ENCODE data around the gene PACS1.

PACS1 gene

DNA sequence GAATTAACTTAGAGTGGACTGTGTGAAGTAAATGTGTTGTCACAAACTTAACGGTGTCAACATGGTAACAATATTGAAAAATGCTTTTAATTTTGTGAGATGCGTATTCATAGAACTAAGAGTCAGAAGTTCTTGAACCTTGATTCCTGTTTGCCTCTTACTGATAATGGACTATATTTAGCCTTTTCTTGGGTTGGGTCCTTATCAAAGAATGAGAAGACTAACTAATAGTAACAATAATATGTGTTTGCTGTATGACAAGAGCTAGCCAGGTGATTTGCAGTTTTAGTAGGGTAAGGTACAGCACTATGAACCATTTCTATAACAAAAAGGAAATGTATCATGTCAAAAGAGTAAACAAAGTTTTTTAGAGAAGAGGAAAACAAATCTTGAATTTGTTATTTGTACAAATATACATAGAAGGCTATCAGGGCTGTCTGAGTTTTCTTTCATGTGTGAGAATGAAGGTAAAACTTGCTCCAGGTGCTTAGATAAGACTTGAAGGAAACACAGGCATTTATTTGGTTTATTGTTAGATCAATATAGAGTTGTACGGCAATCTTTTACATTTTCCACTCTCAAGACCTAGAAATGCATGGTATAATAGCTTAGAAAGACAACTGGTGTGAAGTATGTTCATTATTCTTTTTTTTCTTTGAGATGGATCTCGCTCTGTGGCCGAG, 74.1 kb downstream of the PACS1 start:
- DNase-seq: no peak

DNA sequence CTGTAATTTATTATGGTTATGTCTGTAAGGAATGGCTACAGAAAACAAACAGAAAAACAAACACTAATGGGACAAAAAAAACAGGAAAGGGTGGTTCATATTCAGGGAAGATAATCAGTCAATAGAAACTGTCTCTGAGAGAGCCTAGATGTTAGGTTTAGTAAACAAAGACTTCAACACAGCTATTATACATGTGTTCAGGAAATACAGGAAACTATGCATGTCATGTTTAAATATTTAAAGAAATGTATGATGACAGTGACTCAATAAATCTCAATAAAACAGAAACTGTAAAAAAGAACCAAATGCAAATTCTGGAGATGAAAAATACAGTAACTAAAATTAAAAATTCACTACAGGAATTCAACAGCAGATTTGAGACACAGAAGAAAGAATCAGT, 76.0 kb downstream of the PACS1 start:
- no peak for DNase-seq

DNA sequence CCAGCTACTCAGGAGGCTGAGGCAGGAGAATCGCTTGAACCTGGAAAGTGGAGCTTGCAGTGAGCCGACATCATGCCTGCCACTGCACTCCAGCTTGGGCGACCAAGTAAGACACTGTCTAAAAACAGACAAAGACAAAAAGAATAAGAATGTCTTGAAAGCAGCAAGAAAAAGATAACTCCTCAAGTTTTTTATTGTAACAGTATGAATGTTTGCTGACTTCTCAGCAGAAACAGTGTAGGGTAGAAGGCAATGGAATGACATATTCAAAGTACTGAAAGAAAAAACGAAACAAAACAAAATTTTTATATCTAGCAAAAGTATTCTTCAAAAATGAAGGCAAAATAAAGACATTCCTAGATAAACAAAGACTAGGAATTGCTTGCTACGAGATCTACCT, 76.9 kb downstream of the PACS1 start:
- DNase-seq: no peak

DNA sequence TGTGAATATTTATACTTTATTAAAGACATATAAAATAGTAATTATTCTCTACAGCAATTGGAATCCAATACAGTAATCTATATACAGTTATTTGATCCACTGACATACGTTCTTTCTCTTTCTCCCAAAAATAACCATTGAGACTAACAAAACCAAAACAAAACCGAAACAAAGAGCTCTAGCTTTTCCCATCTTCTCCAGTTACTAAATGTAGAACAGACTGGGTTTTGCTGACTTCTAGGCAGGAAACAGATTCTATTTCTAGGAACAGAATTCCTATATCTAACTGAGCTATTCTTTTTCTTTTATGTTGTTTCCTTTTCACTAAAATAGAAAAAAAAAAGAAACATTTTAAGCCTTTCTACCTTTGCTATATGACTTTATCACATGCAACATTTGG, 80.1 kb downstream of the PACS1 start:
- DNase-seq: no peak

DNA sequence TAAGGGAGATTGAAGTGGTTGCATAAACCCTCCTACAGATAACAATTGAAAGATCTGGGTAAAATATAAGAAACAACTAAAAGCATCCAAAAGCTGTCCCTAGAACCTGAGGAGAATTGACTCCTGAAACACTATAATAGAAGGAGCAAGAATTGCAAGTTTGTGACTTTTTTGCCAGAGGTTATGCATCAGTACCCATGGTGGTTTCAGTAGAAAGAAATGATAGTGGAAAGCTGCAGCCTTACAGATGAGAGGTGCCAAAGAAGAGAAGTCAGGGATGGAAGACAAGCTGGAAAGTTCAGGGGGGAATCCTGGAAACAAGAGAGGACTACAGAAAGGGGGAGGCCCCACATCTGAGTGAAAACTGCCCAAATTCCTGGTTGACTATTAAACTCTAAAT, 80.7 kb downstream of the PACS1 start:
- DNase-seq: no peak

DNA sequence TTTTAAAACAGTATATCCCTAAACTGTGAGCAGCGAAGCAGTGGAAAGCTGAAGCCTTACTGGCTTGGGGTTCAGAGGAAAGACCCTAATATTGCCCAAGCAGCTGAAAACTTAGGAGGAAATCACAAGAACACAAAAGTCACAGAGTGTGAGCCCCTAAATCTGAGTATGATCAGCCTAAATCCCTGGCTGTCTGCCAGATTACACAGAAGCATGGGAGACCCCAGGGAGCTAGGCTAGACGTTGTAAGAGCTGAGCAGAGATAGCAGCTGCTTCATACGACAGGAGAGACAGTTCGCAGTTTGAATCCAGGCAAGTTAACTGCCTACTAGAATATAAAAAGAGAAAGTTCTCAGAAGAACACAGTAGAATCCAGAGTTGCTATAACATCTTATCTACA, 81.2 kb downstream of the PACS1 start:
- no peak for DNase-seq

DNA sequence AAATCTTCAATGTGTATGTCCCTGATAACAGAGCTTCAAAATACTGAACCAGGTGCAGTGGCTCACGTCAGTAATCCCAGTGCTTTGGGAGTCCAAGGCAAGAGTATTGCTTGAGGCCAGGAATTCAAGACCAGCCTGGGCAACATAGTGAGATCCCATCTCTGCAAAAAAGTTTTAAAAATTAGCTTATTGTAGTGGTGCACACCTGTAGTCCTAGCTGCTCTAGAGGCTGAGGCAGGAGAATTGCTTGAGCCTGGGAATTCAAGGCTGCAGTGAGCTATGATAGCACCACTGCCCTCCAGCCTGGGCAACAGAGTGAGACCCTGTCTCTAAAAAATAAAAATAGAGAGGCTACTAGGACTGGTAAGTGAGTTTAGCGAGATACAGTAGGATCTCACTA, 84.0 kb downstream of the PACS1 start:
- DNase-seq: no peak

DNA sequence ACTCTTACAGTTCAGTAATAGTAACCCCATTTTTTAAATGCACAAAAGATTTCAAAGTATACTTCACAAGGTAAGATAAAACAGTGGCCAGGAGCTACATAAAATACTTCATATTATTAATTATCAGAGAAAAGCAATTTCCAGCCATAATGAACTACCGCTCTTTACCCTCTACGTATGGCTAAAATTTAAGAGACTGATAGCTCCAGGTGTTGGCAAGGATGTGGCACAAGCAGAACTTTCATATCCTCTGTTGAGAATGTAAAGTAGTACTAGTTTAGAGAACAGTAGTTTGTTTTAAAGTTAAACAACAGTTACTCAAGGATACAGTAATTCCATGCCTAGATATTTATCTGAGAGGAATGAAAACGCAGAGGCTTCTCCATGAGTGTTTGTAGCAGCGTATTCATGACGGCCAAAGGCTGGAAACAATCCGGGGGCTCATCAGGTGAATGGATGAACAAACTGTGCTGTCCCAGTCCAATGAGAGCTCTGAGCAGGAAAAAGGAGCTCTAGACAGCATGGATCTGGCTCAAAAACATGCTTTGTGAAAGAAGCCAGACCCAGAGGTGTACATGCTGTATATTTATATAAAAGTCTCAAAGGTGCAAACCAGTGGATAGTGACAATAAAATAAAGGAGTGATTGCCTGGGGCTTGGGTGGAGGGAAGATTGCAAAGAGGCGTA, 85.5 kb downstream of the PACS1 start:
- no peak for DNase-seq

DNA sequence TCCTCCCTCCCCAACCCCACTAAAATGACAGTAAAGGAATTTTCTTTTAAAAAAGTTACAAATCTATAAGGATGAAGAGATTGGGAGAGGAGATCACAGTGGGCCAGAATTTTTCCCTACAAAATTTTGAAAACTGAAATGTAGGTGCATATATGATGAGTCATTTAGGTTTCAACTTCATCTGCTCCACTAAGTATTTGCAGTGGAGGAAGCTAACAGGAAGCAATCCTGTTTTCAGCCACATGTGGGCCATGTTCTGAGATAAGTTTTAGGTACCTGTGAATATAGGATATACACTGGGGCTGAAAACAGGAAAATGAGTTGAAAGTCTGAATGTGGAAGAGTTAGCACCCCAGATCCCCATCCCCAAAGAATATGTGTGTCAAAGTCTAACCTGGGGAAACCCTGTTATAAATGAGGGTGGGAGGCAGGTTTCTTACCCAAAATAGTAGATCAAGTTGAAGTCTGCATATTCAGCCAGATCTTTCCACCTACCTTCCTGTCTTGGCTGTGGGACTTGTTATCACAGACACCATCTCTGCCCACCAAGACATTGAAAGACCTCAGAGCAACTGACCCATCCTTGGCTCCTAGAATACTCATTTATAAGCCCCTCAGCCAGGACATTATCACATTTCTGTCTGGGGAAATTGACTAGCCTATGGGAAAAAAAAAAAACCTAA, 87.3 kb downstream of the PACS1 start:
- no peak for DNase-seq

DNA sequence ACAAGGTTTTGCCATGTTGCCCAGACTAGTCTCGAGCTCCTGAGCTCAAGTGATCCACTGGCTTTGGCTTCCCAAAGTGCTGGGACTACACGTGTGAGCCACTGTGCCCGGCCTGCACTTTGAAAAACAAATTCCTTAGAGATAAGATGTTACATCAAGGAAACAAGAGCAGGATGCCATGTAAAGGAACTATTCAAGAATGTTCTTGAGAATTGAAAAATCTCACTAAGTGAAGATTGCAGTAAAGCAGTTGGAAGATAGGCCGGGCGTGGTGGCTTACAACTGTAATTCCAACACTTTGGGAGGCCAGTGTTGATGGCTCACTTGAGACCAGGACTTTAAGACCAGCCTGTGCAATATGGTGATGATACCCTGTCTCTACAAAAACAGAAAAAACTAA, 88.1 kb downstream of the PACS1 start:
- no peak for DNase-seq

DNA sequence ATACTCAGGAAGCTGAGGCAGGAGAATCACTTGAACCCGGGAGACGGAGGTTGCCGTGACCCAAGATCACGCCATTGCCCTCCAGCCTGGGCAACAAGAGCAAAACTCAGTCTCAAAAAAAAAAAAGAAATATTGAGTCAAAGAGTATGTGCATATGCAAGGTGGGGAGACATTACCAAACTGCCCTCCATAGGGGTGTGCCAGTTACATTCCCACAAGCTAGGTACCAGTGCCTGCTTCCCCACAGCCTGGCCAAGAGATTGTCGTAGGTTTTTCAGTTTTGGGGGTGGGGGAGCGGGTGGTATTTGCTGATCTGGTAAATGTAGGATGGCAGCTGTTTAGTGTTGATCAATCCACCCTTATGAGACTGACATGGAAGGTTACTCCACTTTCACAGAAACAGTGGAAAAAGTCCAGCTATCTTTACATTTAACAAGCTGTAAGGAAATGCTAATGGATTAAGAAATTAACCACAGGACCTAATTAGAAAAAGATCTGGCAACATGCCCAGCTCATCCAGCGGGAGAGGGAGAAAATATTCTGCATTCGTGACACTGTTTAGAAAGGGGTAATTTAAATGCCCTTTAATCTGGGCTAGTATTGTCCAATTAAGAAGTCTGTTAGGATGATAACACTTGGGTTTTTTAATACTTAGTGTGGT, 89.4 kb downstream of the PACS1 start:
- DNase-seq: no peak

DNA sequence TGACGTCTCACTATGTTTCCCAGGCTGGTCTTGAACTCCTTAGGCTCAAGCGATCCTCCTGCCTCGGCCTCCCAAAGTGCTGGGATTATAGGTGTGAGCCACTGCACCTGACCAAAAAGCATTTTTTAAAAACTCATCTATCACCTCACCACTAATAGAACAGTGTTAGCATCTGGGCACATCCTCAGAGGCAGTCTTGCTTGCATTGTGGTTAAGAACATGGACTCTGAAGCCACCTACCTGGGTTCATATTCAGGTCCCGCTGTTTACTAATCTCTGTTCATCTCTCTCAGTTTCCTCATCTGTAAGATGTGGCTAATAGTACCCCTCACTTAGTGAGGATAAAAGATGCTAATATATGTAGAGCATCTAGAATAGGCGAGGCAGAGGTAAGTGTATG, 90.6 kb downstream of the PACS1 start:
- no peak for DNase-seq

DNA sequence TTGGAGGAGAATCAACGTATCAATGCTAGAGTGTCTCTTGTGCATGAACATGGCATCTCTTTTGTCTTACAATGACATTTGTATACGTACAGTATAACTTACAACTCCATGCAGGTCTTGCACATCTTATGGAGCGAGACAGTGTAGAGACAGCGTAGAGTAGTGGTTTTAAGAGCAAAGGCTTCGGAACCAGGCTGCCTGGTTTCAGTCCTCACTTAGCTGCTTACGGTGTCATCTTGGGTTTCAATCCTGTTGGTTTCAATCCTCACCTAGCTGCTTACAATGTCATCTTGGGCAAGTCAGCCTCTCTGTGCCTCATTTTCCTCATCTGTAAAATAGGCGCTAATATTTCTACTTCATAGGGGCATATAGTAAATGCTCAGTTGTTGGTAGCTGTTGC, 98.2 kb downstream of the PACS1 start:
- DNase-seq: no peak

DNA sequence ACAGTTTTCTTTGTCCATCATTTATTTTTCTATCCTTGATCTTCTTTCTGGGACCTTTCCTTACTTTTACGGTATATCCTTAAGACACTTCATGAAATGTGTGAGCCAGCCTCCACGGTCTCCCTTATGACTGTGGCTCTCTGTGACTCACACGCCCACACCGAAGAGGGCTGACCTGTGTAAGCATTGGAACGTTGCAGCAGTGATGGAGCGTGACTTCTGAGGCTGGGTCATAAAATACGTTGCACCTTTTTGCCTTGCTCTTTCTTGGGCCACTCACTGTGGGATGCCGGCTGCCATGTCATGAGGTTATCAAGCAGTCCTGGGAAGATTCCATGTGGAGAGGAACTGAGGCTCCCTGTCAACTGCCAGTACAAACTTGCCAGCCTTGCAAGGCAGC, 102.1 kb downstream of the PACS1 start:
- no peak for DNase-seq

DNA sequence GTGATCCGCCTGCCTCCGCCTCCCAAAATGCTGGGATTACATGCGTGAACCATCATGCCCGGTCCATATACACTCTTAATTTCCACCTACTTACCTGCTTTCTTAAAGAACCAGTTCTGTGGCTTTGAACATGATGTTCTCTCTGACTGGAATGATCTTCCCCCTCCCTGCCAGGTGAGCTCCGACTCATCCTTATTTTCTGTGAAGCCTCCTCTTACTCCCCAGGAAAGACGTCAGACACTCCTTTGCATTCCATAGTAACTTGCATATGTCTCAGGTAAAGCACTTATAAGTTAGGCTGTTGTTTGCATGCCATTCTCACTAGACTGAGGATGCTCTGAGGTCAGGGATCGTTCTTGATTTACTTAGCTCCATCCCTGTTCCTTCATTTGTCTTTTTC, 106.6 kb downstream of the PACS1 start:
- no peak for DNase-seq

DNA sequence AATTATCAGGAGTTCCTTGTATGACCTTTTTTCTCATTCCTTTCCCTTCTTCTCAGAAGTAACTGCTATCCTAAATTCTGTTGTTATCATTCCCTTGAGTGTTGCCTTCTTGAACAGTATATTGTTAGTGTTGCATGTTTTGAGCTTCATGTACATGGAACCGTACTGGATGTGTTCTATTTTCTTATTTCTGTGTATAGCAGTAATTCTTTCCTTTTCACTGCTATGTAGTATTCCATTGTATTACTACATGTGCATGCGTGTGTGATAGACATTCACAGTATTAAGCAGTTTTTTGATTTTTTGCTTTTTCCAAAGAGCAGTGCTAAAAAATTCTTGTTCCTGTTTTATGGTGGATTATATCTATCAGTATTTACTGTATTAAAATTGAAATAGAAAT, 108.1 kb downstream of the PACS1 start:
- no peak for DNase-seq

DNA sequence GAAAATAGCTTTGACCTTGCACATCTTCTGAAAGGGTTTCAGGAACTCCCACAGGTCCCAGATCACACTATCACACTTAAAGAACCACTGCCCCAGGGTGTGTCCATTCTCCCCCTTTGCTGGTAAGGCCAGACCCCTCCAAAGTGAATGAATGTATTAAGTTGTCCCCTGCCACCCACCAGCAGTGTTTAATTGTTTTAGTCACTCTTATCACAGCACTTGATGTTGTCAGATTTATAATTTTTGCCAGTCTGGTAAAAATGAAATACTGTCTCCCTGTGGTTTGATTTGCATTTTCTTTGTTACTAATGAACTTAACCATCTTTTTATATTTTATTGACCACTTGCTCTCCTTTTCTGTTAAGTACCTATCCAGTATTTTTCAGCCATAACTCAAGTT, 108.8 kb downstream of the PACS1 start:
- no peak for DNase-seq

DNA sequence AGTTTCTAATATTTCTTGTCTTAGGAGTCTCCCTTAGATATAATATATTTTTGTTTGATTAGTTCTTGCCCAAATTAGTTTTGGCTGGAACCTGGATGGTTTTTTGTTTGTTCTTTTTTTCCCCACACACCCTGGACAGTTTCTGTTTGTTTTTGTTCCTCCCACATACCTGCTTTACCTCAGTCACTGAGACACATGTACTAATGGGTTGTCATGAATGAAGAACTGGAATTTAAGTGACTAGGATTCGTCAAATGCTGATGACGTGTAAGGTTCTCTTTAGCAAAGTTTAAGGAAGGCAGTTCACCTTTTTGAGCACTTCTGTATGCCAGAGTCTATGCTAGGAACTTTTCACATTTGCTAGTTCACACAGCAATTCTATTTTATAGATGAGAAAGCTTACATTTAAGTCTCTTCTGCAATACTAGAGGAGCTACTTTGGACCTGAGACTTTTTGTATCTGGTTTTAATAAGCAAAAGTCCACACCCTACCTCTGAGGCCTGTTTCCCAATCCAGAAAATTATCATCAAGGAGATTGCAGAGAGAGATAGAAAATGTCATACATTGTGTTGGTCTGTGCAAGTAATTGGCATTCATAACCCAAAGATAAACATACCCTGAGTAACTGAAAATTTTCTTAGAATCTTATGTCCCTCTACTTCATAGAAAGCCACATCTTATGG, 111.7 kb downstream of the PACS1 start:
- DNase-seq: no peak

DNA sequence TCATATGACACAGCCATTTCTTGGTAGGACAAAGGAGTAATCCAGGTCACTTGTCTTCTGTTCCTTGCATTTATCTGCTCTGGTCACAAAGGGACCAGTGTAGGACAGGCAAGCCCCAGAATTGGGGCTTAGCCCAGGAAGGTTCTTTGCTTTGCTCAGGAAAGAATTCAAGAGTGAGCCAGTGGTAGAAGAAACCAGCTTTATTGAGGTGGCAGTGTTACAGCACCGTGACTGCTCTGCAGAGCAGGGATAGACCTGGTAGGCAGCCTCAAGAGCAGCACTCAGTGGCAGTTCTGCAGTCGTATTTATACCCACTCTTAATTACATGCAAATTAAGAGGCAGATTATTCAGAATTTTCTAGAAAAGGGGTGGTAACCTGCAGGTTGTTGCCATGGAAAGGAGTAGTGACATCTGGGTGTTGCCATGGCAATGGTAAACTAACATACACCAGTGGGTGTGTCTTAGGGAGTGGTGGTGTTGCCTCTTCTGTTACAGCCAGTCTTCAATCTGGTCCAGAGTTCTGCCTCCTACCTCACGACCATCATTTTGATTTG, 113.5 kb downstream of the PACS1 start:
- no peak for DNase-seq

DNA sequence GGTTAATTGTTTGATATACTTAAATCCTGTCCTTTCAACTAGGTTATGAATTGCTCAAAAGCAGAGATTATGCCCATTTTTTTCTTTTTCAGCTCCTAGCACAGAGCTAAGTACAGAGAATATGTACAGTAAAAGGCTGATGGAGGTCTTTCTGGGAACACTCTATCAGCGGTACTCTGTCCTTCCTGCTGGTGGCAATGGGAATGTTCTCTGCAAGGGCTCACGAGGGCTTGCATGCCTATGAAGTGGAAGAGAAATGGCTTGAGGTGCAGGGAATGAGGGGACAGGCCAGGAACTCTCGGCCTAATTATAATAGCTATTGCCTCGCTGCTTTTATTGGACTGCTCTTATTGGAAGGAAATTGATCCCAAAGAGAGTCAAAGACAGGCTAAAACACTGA, 114.7 kb downstream of the PACS1 start:
- DNase-seq: no peak

DNA sequence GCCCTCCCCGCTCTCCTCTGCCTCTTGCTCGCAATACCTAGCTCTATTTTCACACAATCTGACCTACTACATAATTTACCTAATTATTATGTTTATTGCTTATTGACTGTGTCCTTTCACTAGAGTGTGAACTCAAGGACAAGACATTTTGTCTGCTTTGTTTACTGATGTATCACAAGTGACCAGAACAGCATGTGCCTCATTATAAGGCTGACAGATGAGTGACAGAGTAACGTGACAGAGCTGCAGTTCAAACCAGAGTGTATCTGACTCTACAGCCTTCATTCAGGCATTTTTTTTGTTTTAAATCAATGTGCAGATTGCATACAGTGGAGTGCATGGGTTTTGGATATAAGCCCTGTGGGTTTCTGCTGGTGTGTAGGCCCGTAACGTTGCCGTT, 116.4 kb downstream of the PACS1 start:
- no peak for DNase-seq

DNA sequence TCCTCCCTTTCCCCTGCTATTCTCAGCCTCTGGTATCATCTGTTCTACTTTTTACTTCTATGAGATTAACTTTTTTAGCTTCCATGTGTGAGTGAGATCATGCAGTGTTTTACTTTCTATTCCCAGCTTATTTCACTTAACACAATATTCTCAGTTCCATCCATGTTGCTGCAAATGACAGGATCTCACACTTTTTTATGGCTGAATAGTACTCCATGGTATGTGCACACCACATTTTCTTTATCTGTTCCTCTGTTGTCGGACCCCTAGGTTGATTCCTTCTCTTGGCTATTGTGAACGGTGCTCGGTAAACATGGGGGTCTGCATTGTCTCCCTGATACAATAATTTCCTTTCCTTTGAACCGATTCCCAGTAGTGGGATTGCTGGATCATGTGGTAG, 117.4 kb downstream of the PACS1 start:
- no peak for DNase-seq

DNA sequence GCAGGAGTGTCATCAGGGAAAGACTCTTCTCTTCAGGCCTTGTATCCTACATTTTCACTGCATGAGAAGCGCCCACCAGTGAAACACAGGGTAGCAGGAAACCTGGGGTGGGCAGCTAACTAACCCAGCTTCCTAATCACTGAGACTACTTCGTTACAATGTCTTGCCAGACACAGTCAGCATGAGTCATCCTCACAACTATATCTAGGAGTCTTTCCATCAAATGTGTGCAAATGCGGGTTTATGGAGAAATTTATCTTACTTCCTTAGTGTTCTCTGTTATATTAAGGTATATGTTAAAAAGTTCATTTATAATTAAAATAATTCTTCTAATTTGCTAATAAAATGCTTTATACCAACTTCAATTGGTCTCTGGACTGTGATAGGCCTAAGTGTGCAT, 118.5 kb downstream of the PACS1 start:
- DNase-seq: no peak
